ENCODE data around the gene PRPF40A.

DNA sequence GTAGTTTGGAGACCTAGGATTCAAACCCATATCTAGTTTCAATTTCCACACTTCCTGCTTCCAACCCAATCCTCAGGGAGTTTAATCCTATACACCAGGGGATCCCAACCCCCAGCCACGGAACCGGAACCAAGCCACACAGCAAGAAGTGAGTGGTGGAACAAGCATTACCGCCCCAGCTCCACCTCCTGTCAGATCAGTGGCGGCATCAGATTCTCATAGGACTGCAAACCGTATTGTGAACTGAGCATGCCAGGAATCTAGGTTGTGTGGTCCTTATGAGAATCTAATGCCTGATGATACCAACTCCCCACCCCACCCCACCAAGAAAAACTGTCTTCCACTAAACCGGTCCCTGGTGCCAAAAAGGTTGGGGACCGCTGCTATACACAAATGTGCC, 52.5 kb downstream of the PRPF40A start:
- TF ChIP-seq, protein P1, sequence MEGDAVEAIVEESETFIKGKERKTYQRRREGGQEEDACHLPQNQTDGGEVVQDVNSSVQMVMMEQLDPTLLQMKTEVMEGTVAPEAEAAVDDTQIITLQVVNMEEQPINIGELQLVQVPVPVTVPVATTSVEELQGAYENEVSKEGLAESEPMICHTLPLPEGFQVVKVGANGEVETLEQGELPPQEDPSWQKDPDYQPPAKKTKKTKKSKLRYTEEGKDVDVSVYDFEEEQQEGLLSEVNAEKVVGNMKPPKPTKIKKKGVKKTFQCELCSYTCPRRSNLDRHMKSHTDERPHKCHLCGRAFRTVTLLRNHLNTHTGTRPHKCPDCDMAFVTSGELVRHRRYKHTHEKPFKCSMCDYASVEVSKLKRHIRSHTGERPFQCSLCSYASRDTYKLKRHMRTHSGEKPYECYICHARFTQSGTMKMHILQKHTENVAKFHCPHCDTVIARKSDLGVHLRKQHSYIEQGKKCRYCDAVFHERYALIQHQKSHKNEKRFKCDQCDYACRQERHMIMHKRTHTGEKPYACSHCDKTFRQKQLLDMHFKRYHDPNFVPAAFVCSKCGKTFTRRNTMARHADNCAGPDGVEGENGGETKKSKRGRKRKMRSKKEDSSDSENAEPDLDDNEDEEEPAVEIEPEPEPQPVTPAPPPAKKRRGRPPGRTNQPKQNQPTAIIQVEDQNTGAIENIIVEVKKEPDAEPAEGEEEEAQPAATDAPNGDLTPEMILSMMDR (tag by site-specific recombination; IDR thresholded peaks at IDR 0.05) = no peak
- TF ChIP-seq SCRT2 (tag by site-specific recombination; IDR thresholded peaks at IDR 0.05) = no peak
- TF ChIP-seq ZFP41 (tag by site-specific recombination; IDR thresholded peaks at IDR 0.05; ENCODE audit: borderline replicate concordance) = no peak
- no peak for TF ChIP-seq ZNF121 (tag by site-specific recombination; IDR thresholded peaks at IDR 0.05)
- no peak for TF ChIP-seq ZIC2 (tag by site-specific recombination; IDR thresholded peaks at IDR 0.05)
- TF ChIP-seq, protein P2, sequence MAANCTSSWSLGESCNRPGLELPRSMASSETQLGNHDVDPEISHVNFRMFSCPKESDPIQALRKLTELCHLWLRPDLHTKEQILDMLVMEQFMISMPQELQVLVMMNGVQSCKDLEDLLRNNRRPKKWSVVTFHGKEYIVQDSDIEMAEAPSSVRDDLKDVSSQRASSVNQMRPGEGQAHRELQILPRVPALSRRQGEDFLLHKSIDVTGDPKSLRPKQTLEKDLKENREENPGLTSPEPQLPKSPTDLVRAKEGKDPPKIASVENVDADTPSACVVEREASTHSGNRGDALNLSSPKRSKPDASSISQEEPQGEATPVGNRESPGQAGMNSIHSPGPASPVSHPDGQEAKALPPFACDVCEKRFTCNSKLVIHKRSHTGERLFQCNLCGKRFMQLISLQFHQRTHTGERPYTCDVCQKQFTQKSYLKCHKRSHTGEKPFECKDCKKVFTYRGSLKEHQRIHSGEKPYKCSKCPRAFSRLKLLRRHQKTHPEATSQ (tag by site-specific recombination; IDR thresholded peaks at IDR 0.05) = no peak
- TF ChIP-seq, protein P3, sequence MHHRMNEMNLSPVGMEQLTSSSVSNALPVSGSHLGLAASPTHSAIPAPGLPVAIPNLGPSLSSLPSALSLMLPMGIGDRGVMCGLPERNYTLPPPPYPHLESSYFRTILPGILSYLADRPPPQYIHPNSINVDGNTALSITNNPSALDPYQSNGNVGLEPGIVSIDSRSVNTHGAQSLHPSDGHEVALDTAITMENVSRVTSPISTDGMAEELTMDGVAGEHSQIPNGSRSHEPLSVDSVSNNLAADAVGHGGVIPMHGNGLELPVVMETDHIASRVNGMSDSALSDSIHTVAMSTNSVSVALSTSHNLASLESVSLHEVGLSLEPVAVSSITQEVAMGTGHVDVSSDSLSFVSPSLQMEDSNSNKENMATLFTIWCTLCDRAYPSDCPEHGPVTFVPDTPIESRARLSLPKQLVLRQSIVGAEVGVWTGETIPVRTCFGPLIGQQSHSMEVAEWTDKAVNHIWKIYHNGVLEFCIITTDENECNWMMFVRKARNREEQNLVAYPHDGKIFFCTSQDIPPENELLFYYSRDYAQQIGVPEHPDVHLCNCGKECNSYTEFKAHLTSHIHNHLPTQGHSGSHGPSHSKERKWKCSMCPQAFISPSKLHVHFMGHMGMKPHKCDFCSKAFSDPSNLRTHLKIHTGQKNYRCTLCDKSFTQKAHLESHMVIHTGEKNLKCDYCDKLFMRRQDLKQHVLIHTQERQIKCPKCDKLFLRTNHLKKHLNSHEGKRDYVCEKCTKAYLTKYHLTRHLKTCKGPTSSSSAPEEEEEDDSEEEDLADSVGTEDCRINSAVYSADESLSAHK (tag by site-specific recombination; IDR thresholded peaks at IDR 0.05) = no peak
- no peak for TF ChIP-seq SETDB1 (IDR thresholded peaks at IDR 0.05; ENCODE audit: insufficient read length, low read length)
- TF ChIP-seq, protein P4, sequence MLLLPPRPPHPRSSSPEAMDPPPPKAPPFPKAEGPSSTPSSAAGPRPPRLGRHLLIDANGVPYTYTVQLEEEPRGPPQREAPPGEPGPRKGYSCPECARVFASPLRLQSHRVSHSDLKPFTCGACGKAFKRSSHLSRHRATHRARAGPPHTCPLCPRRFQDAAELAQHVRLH (tag by site-specific recombination; IDR thresholded peaks at IDR 0.05) = no peak
- TF ChIP-seq ZNF571 (tag by site-specific recombination; IDR thresholded peaks at IDR 0.05) = no peak
- TF ChIP-seq FEZF1 (tag by site-specific recombination; IDR thresholded peaks at IDR 0.05) = no peak
- TF ChIP-seq, protein P5, sequence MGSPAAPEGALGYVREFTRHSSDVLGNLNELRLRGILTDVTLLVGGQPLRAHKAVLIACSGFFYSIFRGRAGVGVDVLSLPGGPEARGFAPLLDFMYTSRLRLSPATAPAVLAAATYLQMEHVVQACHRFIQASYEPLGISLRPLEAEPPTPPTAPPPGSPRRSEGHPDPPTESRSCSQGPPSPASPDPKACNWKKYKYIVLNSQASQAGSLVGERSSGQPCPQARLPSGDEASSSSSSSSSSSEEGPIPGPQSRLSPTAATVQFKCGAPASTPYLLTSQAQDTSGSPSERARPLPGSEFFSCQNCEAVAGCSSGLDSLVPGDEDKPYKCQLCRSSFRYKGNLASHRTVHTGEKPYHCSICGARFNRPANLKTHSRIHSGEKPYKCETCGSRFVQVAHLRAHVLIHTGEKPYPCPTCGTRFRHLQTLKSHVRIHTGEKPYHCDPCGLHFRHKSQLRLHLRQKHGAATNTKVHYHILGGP (tag by site-specific recombination; IDR thresholded peaks at IDR 0.05) = no peak
